CD4-positive, alpha-beta T cell treated with Interleukin-4 for 4 hours (primary cell): ENCODE measurements around the gene PLEKHA1.

ENCODE experiments used
- DNase-seq: peaks from one replicate; pipeline ENCODE4 v3.0.0-alpha.2; 2020

PLEKHA1 gene

GRCh38 chr10:122374237-122374858 lies at the start of gene PLEKHA1:
PLEKHA1 (plus strand) TSS chr10:122374708; CDS start chr10:122393201, 18,493 bp downstream.
- DNase-seq, result peak; percentile 93

- DNase-seq, result no peak
These were observed 49.3 kb upstream of the PLEKHA1 start for GRCh38 chr10:122325235-122325634.

GRCh38 chr10:122326385-122326784 lies 48.1 kb upstream of the PLEKHA1 start:
- no peak for DNase-seq

GRCh38 chr10:122326806-122327205 lies 47.7 kb upstream of the PLEKHA1 start:
- no peak for DNase-seq

GRCh38 chr10:122327237-122328206 lies 47.0 kb upstream of the PLEKHA1 start:
- no peak for DNase-seq

GRCh38 chr10:122328676-122329075 lies 45.8 kb upstream of the PLEKHA1 start:
- DNase-seq, result no peak

- DNase-seq, result no peak
These were observed 45.1 kb upstream of the PLEKHA1 start for GRCh38 chr10:122329416-122329815.

GRCh38 chr10:122331100-122331499 lies 43.4 kb upstream of the PLEKHA1 start:
- DNase-seq, result no peak

- no peak for DNase-seq
These were observed 42.7 kb upstream of the PLEKHA1 start for GRCh38 chr10:122331615-122332446.

- no peak for DNase-seq
These were observed 41.5 kb upstream of the PLEKHA1 start for GRCh38 chr10:122333037-122333436.

GRCh38 chr10:122336332-122336731 lies 38.2 kb upstream of the PLEKHA1 start:
- no peak for DNase-seq

GRCh38 chr10:122336961-122337360 lies 37.5 kb upstream of the PLEKHA1 start:
- no peak for DNase-seq

GRCh38 chr10:122338609-122339441 lies 35.7 kb upstream of the PLEKHA1 start:
- DNase-seq, result no peak

GRCh38 chr10:122341141-122341810 lies 33.2 kb upstream of the PLEKHA1 start:
- DNase-seq, result no peak

- DNase-seq, result peak; percentile 75
These were observed 32.0 kb upstream of the PLEKHA1 start for GRCh38 chr10:122342293-122343134.

GRCh38 chr10:122343135-122343800 lies 31.2 kb upstream of the PLEKHA1 start:
- no peak for DNase-seq

- no peak for DNase-seq
These were observed 30.6 kb upstream of the PLEKHA1 start for GRCh38 chr10:122343936-122344335.

GRCh38 chr10:122344741-122345258 lies 29.7 kb upstream of the PLEKHA1 start:
- DNase-seq, result no peak

GRCh38 chr10:122346326-122346950 lies 28.1 kb upstream of the PLEKHA1 start:
- DNase-seq, result no peak
